ENCODE data around the gene ALK. TPM values are rescaled to one million over a fixed set of nuclear protein-coding genes. Genes with fewer than 3 reads are reported as not detected.

ALK gene
- total RNA-seq, 4 donors from 2014 or later: 0.83 to 1.6 (median 1.2) TPM

- Histone ChIP-seq H3K4me1 (no peaks in the 10 kb centered on the region), H3K36me3 (no peaks in the 10 kb centered on the region), H3K4me3 (no peak overlapping the region), H3K9me3 (no peaks in the 10 kb centered on the region), H3K27me3 (no peaks in the 10 kb centered on the region), H3K27ac (replicated peaks in 1 of 4) (no peak overlapping the region)
- WGBS: 52% methylated on average over 6 of the region's 6 CpGs
- no peak for DNase-seq (ENCODE audit: extremely low spot score)
- intact Hi-C loops (cut with DNase I): no loop called here
- TF ChIP-seq EP300 (IDR thresholded peaks at IDR 0.05) (no peak), CTCF (IDR thresholded peaks at IDR 0.05) (no peak), POLR2A (IDR thresholded peaks at IDR 0.05; ENCODE audit: low read depth) (no peak), POLR2AphosphoS5 (IDR thresholded peaks at IDR 0.05) (no peak)
Measured at GRCh38 chr2:29455200-29455860, 466.1 kb downstream of the ALK start.

GRCh38 chr2:29452036-29452435 is 469.4 kb downstream of the ALK start:
- intact Hi-C loops (cut with DNase I): no loop called here
- Histone ChIP-seq H3K9me3 (no peaks in the 10 kb centered on the region), H3K36me3 (no peaks in the 10 kb centered on the region), H3K4me3 (no peak overlapping the region), H3K4me1 (no peaks in the 10 kb centered on the region), H3K27ac (replicated peaks in 1 of 4) (no peak overlapping the region), H3K27me3 (no peaks in the 10 kb centered on the region)
- no peak for DNase-seq (ENCODE audit: extremely low spot score)
- TF ChIP-seq CTCF (IDR thresholded peaks at IDR 0.05) (no peak), POLR2A (IDR thresholded peaks at IDR 0.05; ENCODE audit: low read depth) (no peak), POLR2AphosphoS5 (IDR thresholded peaks at IDR 0.05) (no peak), EP300 (IDR thresholded peaks at IDR 0.05) (no peak)
- 76% methylated on average over 5 of the region's 5 CpGs for WGBS

GRCh38 chr2:29450596-29451222 is 470.7 kb downstream of the ALK start:
- DNase-seq (ENCODE audit: extremely low spot score): no peak
- Histone ChIP-seq H3K9me3 (no peaks in the 10 kb centered on the region), H3K4me1 (no peaks in the 10 kb centered on the region), H3K27me3 (no peaks in the 10 kb centered on the region), H3K27ac (replicated peaks in 1 of 4) (no peak overlapping the region), H3K4me3 (no peak overlapping the region), H3K36me3 (no peaks in the 10 kb centered on the region)
- TF ChIP-seq CTCF (IDR thresholded peaks at IDR 0.05): no peak
- no peak for TF ChIP-seq POLR2A (IDR thresholded peaks at IDR 0.05; ENCODE audit: low read depth)
- TF ChIP-seq EP300 (IDR thresholded peaks at IDR 0.05): no peak
- TF ChIP-seq POLR2AphosphoS5 (IDR thresholded peaks at IDR 0.05): no peak
- 46% methylated on average over 5 of the region's 5 CpGs for WGBS
- intact Hi-C loops (cut with DNase I): no loop called here

- TF ChIP-seq CTCF (IDR thresholded peaks at IDR 0.05) (no peak), POLR2AphosphoS5 (IDR thresholded peaks at IDR 0.05) (no peak), EP300 (IDR thresholded peaks at IDR 0.05) (no peak), POLR2A (IDR thresholded peaks at IDR 0.05; ENCODE audit: low read depth) (no peak)
- Histone ChIP-seq H3K4me1 (no peaks in the 10 kb centered on the region), H3K27me3 (no peaks in the 10 kb centered on the region), H3K4me3 (no peak overlapping the region), H3K36me3 (no peaks in the 10 kb centered on the region), H3K9me3 (no peaks in the 10 kb centered on the region), H3K27ac (replicated peaks in 1 of 4) (no peak overlapping the region)
- no peak for DNase-seq (ENCODE audit: extremely low spot score)
- no CpG with 5 or more reads among the region's 2 CpGs for WGBS
- intact Hi-C loops (cut with DNase I): no loop called here
Measured at GRCh38 chr2:29449499-29449898, 471.9 kb downstream of the ALK start.

Data from esophagus muscularis mucosa (tissue), 4 donors.